H9 (cell line): Measurements from ENCODE around the gene CHMP3. TPM values are rescaled to one million over a fixed set of nuclear protein-coding genes. Genes with fewer than 3 reads are reported as not detected.
A peak's percentile ranks its signal among the peaks of the same experiment; 100 is the strongest.

ENCODE experiments used
- DNase-seq: peaks from one replicate; pipeline ENCODE4 v3.0.0-alpha.2; 2017
- H2AFZ ChIP-seq: one replicate; pipeline ENCODE4 v1.6.1; 2013; ENCODE audit warnings: mild to moderate bottlenecking, low read length, control low read depth, moderate library complexity
- H2AK5ac ChIP-seq: 2 replicates; pipeline ENCODE4 v1.6.1; 2013; ENCODE audit warnings: low read length, control low read depth, mixed read lengths; ENCODE audit not compliant: insufficient read length
- H2BK120ac ChIP-seq: one replicate; pipeline ENCODE4 v1.6.1; 2013; ENCODE audit warnings: low read depth, mild to moderate bottlenecking, low read length, control low read depth, inconsistent platforms; ENCODE audit not compliant: poor library complexity, severe bottlenecking
- H2BK12ac ChIP-seq: 2 replicates; pipeline ENCODE4 v1.6.1; 2013; ENCODE audit warnings: low read length, control low read depth, mixed read lengths, low read depth; ENCODE audit not compliant: insufficient read length
- H2BK15ac ChIP-seq: 2 replicates; pipeline ENCODE4 v1.6.1; 2013; ENCODE audit warnings: low read depth, low read length, control low read depth
- H2BK20ac ChIP-seq: one replicate; pipeline ENCODE4 v1.6.1; 2013; ENCODE audit warnings: low read depth, mild to moderate bottlenecking, low read length, control low read depth, inconsistent platforms; ENCODE audit not compliant: poor library complexity, severe bottlenecking
- H2BK5ac ChIP-seq: 2 replicates; pipeline ENCODE4 v1.6.1; 2013; ENCODE audit warnings: low read length, control low read depth, mixed read lengths; ENCODE audit not compliant: insufficient read length
- H3K14ac ChIP-seq: 2 replicates; pipeline ENCODE4 v1.6.1; 2013; ENCODE audit warnings: low read length, control low read depth; ENCODE audit not compliant: insufficient read depth
- H3K18ac ChIP-seq: 2 replicates; pipeline ENCODE4 v1.6.1; 2013; ENCODE audit warnings: low read depth, mild to moderate bottlenecking, mixed read lengths, low read length, control low read depth; ENCODE audit not compliant: insufficient read length
- H3K23ac ChIP-seq: 2 replicates; pipeline ENCODE4 v1.6.1; 2013; ENCODE audit warnings: low read length, control low read depth, mixed read lengths, low read depth; ENCODE audit not compliant: insufficient read length
- H3K23me2 ChIP-seq: 2 replicates; pipeline ENCODE4 v1.6.1; 2013; ENCODE audit warnings: low read depth, mild to moderate bottlenecking, mixed read lengths, low read length, control low read depth; ENCODE audit not compliant: insufficient read length, poor library complexity, severe bottlenecking
- H3K27ac ChIP-seq: 2 replicates; pipeline ENCODE4 v1.5.1; 2013; ENCODE audit warnings: low read length, control low read depth, mixed read lengths, low read depth; ENCODE audit not compliant: insufficient read length
- H3K27me3 ChIP-seq: 2 replicates; pipeline ENCODE4 v1.6.1; 2013; ENCODE audit warnings: low read length, control low read depth, inconsistent platforms; ENCODE audit not compliant: insufficient read depth
- H3K4ac ChIP-seq: 2 replicates; pipeline ENCODE4 v1.6.1; 2013; ENCODE audit warnings: low read depth, mild to moderate bottlenecking, control low read depth, inconsistent platforms, low read length, moderate library complexity
- H3K4me1 ChIP-seq: 2 replicates; pipeline ENCODE4 v1.6.1; 2013; ENCODE audit warnings: low read length, control low read depth, inconsistent platforms; ENCODE audit not compliant: insufficient read depth
- H3K4me2 ChIP-seq: 2 replicates; pipeline ENCODE4 v1.6.1; 2013; ENCODE audit warnings: low read length, control low read depth, mixed read lengths; ENCODE audit not compliant: insufficient read length, insufficient read depth
- H3K56ac ChIP-seq: 2 replicates; pipeline ENCODE4 v1.6.1; 2013; ENCODE audit warnings: low read depth, mild to moderate bottlenecking, mixed read lengths, low read length, control low read depth; ENCODE audit not compliant: insufficient read length
- H3K79me1 ChIP-seq: 2 replicates; pipeline ENCODE4 v1.6.1; 2013; ENCODE audit warnings: low read depth, mild to moderate bottlenecking, moderate library complexity, low read length, control low read depth, inconsistent platforms; ENCODE audit not compliant: insufficient read depth, poor library complexity, severe bottlenecking
- H3K79me2 ChIP-seq: 2 replicates; pipeline ENCODE4 v1.6.1; 2013; ENCODE audit warnings: low read length, control low read depth, inconsistent platforms; ENCODE audit not compliant: insufficient read depth
- H3K9ac ChIP-seq: 2 replicates; pipeline ENCODE4 v1.6.1; 2013; ENCODE audit warnings: low read length, control low read depth, mixed read lengths; ENCODE audit not compliant: insufficient read length; ENCODE audit errors: extremely low read depth
- H3K9me3 ChIP-seq: one replicate; pipeline ENCODE4 v1.6.1; 2013; ENCODE audit warnings: low read depth, low read length, inconsistent platforms; ENCODE audit not compliant: control insufficient read depth
- H3T11ph ChIP-seq: one replicate; pipeline ENCODE4 v1.6.1; 2013; ENCODE audit warnings: mild to moderate bottlenecking, low read length, control low read depth, inconsistent platforms
- H4K20me1 ChIP-seq: one replicate; pipeline ENCODE4 v1.6.1; 2013; ENCODE audit not compliant: control insufficient read depth, insufficient read length, insufficient read depth
- H4K5ac ChIP-seq: 2 replicates; pipeline ENCODE4 v1.6.1; 2013; ENCODE audit warnings: low read depth, mild to moderate bottlenecking, mixed read lengths, low read length, control low read depth; ENCODE audit not compliant: insufficient read length
- H4K8ac ChIP-seq: replicated peaks from 2 replicates; pipeline ENCODE4 v1.6.1; 2013; ENCODE audit warnings: low read length, control low read depth, mixed read lengths, low read depth; ENCODE audit not compliant: insufficient read length
- H4K91ac ChIP-seq: 2 replicates; pipeline ENCODE4 v1.6.1; 2013; ENCODE audit warnings: low read depth, mild to moderate bottlenecking, moderate library complexity, mixed read lengths, low read length, control low read depth; ENCODE audit not compliant: insufficient read length
- H3K27ac Mint-ChIP-seq, 3 experiments: 2 replicates in 2 of 3; 3 replicates in 1 of 3; pipeline ENCODE4 v1.8.0; 2020 to 2021; ENCODE audit warnings: mixed read lengths in 3 of 3, mild to moderate bottlenecking in 1 of 3, moderate library complexity in 1 of 3
- H3K27me3 Mint-ChIP-seq: 2 replicates; pipeline ENCODE4 v1.8.0; 2021; ENCODE audit warnings: low read depth, mild to moderate bottlenecking, moderate library complexity, mixed read lengths
- H3K36me3 Mint-ChIP-seq, 3 experiments: 2 replicates in 2 of 3; 3 replicates in 1 of 3; pipeline ENCODE4 v1.8.0; 2020 to 2021; ENCODE audit warnings: low read depth in 3 of 3, mixed read lengths in 3 of 3; ENCODE audit not compliant: insufficient read depth in 1 of 3
- H3K4me1 Mint-ChIP-seq, 2 experiments: 2 replicates each; pipeline ENCODE4 v1.8.0; 2020; ENCODE audit warnings: mixed read lengths in 2 of 2
- H3K4me3 Mint-ChIP-seq, 2 experiments: 2 replicates in 1 of 2; 3 replicates in 1 of 2; pipeline ENCODE4 v1.8.0; 2020 to 2021; ENCODE audit warnings: mild to moderate bottlenecking in 2 of 2, mixed read lengths in 2 of 2, moderate library complexity in 1 of 2
- H3K9me3 Mint-ChIP-seq, 2 experiments: 2 replicates in 1 of 2; 3 replicates in 1 of 2; pipeline ENCODE4 v1.8.0; 2020; ENCODE audit warnings: mild to moderate bottlenecking in 2 of 2, mixed read lengths in 2 of 2, moderate library complexity in 1 of 2
- WGBS: extraction: QIAGEN DNeasy Blood & Tissue Kit; methylation state at CpG from one replicate; pipeline ENCODE4 v1.1.7; 2013; ENCODE audit warnings: missing lambda C conversion rate, low lambda C conversion rate, mixed read lengths; ENCODE audit not compliant: insufficient read length; ENCODE audit errors: extremely low coverage; 5-methylcytosine and 5-hydroxymethylcytosine counted together
- total RNA-seq: library from RNA; stranded (reverse); gene quantifications from 2 replicates; pipeline ENCODE4 v1.2.1, GENCODE V29; 2021
- TF ChIP-seq, protein P1 (sequence below): fragments of 200-600 bp; sonication (generic); conservative IDR thresholded peaks from 3 replicates; pipeline ENCODE4 v1.8.0; 2021; ENCODE audit warnings: antibody characterized with exemption, mild to moderate bottlenecking

Gene CHMP3
- total RNA-seq, 1 experiment from 2014 or later = 28.8 TPM

GRCh38 chr2:86608832-86609410 lies 45.7 kb upstream of the CHMP3 start:
- Histone ChIP-seq H2BK20ac (no peak overlapping the region), H3K27ac (no peak overlapping the region), H3K79me1 (no peaks in the 10 kb centered on the region), H3K23me2 (no peaks in the 10 kb centered on the region), H3K4me1 (no peaks in the 10 kb centered on the region), H3K79me2 (no peaks in the 10 kb centered on the region), H3K18ac (no peak overlapping the region), H2BK15ac (no peak overlapping the region), H4K5ac (no peak overlapping the region), H3K27me3 (no peaks in the 10 kb centered on the region), H2BK5ac (no peak overlapping the region), H2BK120ac (no peak overlapping the region), H3K4me2 (no peak overlapping the region), H3T11ph (no peak overlapping the region), H4K91ac (no peak overlapping the region), H4K20me1 (no peaks in the 10 kb centered on the region), H3K9ac (no peak overlapping the region), H2AK5ac (no peak overlapping the region), H2AFZ (no peak overlapping the region), H3K14ac (no peak overlapping the region), H3K4ac (no peak overlapping the region), H3K23ac (no peak overlapping the region), H3K9me3 (no peaks in the 10 kb centered on the region), H3K56ac (no peak overlapping the region), H4K8ac (no peak overlapping the region), H2BK12ac (no peak overlapping the region)
- no peaks in the 10 kb centered on the region for H3K4me1 Mint-ChIP-seq
- DNase-seq = no peak
- H3K36me3 Mint-ChIP-seq = peaks cover 0 to 24% (median 15%) of the 10 kb centered on the region in 3 experiments; a peak in 6 of 7 replicates
- H3K27me3 Mint-ChIP-seq = no peaks in the 10 kb centered on the region
- no peaks in the 10 kb centered on the region for H3K9me3 Mint-ChIP-seq
- no peak overlapping the region for H3K4me3 Mint-ChIP-seq
- TF ChIP-seq, protein P1, sequence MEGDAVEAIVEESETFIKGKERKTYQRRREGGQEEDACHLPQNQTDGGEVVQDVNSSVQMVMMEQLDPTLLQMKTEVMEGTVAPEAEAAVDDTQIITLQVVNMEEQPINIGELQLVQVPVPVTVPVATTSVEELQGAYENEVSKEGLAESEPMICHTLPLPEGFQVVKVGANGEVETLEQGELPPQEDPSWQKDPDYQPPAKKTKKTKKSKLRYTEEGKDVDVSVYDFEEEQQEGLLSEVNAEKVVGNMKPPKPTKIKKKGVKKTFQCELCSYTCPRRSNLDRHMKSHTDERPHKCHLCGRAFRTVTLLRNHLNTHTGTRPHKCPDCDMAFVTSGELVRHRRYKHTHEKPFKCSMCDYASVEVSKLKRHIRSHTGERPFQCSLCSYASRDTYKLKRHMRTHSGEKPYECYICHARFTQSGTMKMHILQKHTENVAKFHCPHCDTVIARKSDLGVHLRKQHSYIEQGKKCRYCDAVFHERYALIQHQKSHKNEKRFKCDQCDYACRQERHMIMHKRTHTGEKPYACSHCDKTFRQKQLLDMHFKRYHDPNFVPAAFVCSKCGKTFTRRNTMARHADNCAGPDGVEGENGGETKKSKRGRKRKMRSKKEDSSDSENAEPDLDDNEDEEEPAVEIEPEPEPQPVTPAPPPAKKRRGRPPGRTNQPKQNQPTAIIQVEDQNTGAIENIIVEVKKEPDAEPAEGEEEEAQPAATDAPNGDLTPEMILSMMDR = no peak
- H3K27ac Mint-ChIP-seq = peak overlapping the region in 1 of 3 experiments; percentile 61; a peak in 1 of 7 replicates
- WGBS = no CpG with 5 or more reads among the region's 2 CpGs
